Adrenal gland (tissue), 12 donors: Measurements from ENCODE around the gene RPRML. TPM values are rescaled to one million over a fixed set of nuclear protein-coding genes. Genes with fewer than 3 reads are reported as not detected.

ENCODE experiments used
- DNase-seq, 7 donors: peaks; one replicate each; pipeline ENCODE4 v3.0.0-alpha.2; 2019 to 2020
- H3K27ac ChIP-seq, 5 donors: fragments of 200-600 bp; sonication (generic) in 4 of 5; 1 replicate in 3 of 5; 2 replicates in 2 of 5; pipeline versions ENCODE4 v1.5.1 to v1.8.0; 2016 to 2020; ENCODE audit warnings: mild to moderate bottlenecking in 1 of 5
- H3K27me3 ChIP-seq: fragments of 200-600 bp; 2 replicates; pipeline ENCODE4 v1.8.0; 2021
- H3K36me3 ChIP-seq, 2 donors: fragments of 200-600 bp; replicated peaks in 1 of 2; 1 replicate in 1 of 2; 2 replicates in 1 of 2; pipeline versions ENCODE4 v1.5.1 to v1.8.0; 2018 to 2022
- H3K4me1 ChIP-seq, 2 donors: fragments of 200-600 bp; replicated peaks in 1 of 2; 1 replicate in 1 of 2; 2 replicates in 1 of 2; pipeline versions ENCODE4 v1.5.1 to v1.8.0; 2018 to 2021
- H3K4me3 ChIP-seq, 4 donors: fragments of 200-600 bp; sonication (generic) in 3 of 4; one replicate each; pipeline ENCODE4 v1.5.1; 2016 to 2018
- H3K9me3 ChIP-seq, 3 donors: fragments of 200-600 bp; sonication (generic) in 1 of 3; replicated peaks in 1 of 3; 1 replicate in 2 of 3; 2 replicates in 1 of 3; pipeline versions ENCODE4 v1.5.1 to v1.8.0; 2016 to 2021
- POLR2A ChIP-seq, 2 donors: fragments of 450-650 bp; IDR thresholded peaks; one replicate each; pipeline ENCODE4 v1.6.1; 2017; ENCODE audit warnings: antibody characterized with exemption in 2 of 2, mild to moderate bottlenecking in 2 of 2, moderate library complexity in 1 of 2
- WGBS, 4 donors: extraction: QIAGEN DNeasy Blood & Tissue Kit in 2 of 4; methylation state at CpG; one replicate each; pipeline versions ENCODE4 v1.1.5 to v1.1.7; 2013 to 2017; 5-methylcytosine and 5-hydroxymethylcytosine counted together
- intact Hi-C, 2 donors: fragments of 100-400 bp; cut with DNase I; formaldehyde crosslinking; loops; one replicate each; pipeline versions ENCODE4 v1.14.1 to v1.15.0; 2022 to 2023
- polyA plus RNA-seq, 3 donors: library from polyadenylated mRNA; stranded (reverse); fragments of 200-250 nt in 2 of 3; fragments of 350-450 nt in 1 of 3; fragmentation: Illumina TruSeq in 1 of 3; extraction: RNeasy Lipid Tissue Mini Kit (QIAGEN cat#74804) in 1 of 3; gene quantifications; one replicate each; pipeline ENCODE4 v1.2.3, GENCODE V29; 2013 to 2014
- total RNA-seq, 9 donors: library from RNA; depleted of rRNA in 4 of 9; stranded (reverse); fragments of >200 nt in 4 of 9; fragments of 120-200 nt in 1 of 9; fragmentation: NEBNext Ultra II Directional in 1 of 9; extraction: Animal tissue kit (Norgen Biotek cat#: 25700) in 1 of 9; gene quantifications; one replicate each; pipeline versions ENCODE4 v1.1.0 to v1.2.4, GENCODE V29; 2013 to 2023
- TF ChIP-seq, protein P1 (sequence below), 6 experiments: fragments of 450-650 bp in 4 of 6; fragments of 200-600 bp in 2 of 6; sonication (generic) in 1 of 6; IDR thresholded peaks; 1 replicate in 5 of 6; 2 replicates in 1 of 6; pipeline versions ENCODE4 v1.5.1 to v1.8.0; 2016 to 2021; ENCODE audit warnings: antibody characterized with exemption in 6 of 6, mild to moderate bottlenecking in 2 of 6, moderate library complexity in 1 of 6
- donor health status: healthy with polysubstance abuse.
- donor health status: Bipolar disorder and iron deficiency.
- donor health status: DM: yes; HTN: yes; CAD: no.
- donor health status: DM: no; HTN: no; CAD: no.
- donor health status: DM: no; HTN: no; CAD: no.
- donor health status: DM: yes; HTN: yes; CAD: no.

RPRML gene
- total and polyA plus RNA-seq, 12 donors: 0.07 TPM; not detected in 11

DNA sequence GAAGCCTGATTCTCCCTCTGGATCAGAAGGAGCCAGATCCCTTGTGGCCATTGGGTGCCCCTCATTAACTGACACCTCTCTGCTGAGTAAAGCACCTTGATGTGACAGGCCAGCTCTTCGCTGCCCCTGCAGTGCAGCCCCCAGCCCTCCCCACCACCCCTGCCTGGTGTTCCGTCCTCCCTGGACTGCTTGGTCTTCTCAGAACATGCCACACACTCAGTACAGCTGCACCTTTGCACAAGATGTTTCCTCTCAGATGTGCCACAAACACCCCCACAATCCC, 35.9 kb downstream of the RPRML start:
- Histone ChIP-seq H3K9me3 (no peaks in the 10 kb centered on the region), H3K4me1 (peaks cover 14 to 15% of the 10 kb centered on the region in 2 donors), H3K27ac (no peak overlapping the region), H3K4me3 (no peak overlapping the region), H3K36me3 (peaks cover 0 to 26% of the 10 kb centered on the region in 2 donors), H3K27me3 (no peaks in the 10 kb centered on the region)
- TF ChIP-seq, protein P1, sequence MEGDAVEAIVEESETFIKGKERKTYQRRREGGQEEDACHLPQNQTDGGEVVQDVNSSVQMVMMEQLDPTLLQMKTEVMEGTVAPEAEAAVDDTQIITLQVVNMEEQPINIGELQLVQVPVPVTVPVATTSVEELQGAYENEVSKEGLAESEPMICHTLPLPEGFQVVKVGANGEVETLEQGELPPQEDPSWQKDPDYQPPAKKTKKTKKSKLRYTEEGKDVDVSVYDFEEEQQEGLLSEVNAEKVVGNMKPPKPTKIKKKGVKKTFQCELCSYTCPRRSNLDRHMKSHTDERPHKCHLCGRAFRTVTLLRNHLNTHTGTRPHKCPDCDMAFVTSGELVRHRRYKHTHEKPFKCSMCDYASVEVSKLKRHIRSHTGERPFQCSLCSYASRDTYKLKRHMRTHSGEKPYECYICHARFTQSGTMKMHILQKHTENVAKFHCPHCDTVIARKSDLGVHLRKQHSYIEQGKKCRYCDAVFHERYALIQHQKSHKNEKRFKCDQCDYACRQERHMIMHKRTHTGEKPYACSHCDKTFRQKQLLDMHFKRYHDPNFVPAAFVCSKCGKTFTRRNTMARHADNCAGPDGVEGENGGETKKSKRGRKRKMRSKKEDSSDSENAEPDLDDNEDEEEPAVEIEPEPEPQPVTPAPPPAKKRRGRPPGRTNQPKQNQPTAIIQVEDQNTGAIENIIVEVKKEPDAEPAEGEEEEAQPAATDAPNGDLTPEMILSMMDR (IDR thresholded peaks at IDR 0.05): no peak
- no peak for TF ChIP-seq POLR2A (IDR thresholded peaks at IDR 0.05)
- 66 to 100% (median 73%) methylated on average over 1 to 2 of the region's 2 CpGs for WGBS, 4 donors
- no peak for DNase-seq
- intact Hi-C loops: loop anchor here (5.0 to 10.0 kb wide), 2 partner anchors 91 to 372 kb away; partner anchors contain the start of gene WNT9B (in 1 of the 2)

DNA sequence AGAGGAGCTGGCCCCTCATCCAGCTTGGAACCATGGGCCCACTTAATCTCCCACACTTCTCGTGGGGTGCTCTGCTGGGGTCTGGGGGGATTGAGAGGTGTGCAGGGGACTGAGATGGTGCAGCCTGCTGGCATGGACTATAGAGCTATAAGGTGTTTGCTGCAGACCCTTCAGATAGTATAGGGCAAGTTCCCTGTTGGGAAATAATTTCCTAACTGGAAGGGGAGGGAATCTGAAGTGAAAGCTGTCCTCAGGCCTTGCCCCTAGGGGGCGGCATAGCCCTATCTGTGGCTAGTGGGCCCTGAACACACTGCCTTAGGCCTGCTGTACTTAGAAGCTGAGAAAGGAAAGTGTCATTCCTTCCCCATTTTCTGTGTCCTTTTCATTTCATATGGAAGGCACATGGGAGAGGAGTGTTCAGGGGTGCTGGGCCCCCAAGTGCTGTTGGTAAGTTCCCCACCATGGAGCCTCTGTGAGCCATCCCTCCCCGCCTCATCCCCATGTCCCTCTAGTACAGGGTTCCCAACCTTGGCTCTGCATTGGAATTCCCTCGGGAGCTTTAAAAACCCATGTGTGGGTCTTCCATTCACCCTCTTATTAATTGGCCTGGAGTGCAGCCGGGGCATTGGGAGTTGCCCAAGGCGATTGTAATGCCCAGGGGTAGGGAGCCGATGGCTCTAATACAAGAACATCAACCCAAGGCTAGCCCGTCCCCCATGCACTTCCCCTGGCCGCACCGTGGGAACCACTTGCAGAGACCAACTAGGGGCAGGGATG, 36.4 kb downstream of the RPRML start:
- Histone ChIP-seq H3K27ac (no peak overlapping the region), H3K9me3 (no peaks in the 10 kb centered on the region), H3K27me3 (no peaks in the 10 kb centered on the region), H3K36me3 (peaks cover 0 to 31% of the 10 kb centered on the region in 2 donors), H3K4me1 (peaks cover 14 to 15% of the 10 kb centered on the region in 2 donors), H3K4me3 (no peak overlapping the region)
- 61 to 76% (median 68%) methylated on average over 9 to 10 of the region's 10 CpGs for WGBS, 4 donors
- TF ChIP-seq POLR2A (IDR thresholded peaks at IDR 0.05): no peak
- TF ChIP-seq, protein P1 (IDR thresholded peaks at IDR 0.05): peak; percentile 48 to 77 (median 61)
- peak; percentile 49 to 83 (median 70) for DNase-seq
- intact Hi-C loops: loop anchor here (5.0 to 10.0 kb wide), 2 partner anchors 90 to 372 kb away; partner anchors contain the start of gene WNT9B (in 1 of the 2)

DNA sequence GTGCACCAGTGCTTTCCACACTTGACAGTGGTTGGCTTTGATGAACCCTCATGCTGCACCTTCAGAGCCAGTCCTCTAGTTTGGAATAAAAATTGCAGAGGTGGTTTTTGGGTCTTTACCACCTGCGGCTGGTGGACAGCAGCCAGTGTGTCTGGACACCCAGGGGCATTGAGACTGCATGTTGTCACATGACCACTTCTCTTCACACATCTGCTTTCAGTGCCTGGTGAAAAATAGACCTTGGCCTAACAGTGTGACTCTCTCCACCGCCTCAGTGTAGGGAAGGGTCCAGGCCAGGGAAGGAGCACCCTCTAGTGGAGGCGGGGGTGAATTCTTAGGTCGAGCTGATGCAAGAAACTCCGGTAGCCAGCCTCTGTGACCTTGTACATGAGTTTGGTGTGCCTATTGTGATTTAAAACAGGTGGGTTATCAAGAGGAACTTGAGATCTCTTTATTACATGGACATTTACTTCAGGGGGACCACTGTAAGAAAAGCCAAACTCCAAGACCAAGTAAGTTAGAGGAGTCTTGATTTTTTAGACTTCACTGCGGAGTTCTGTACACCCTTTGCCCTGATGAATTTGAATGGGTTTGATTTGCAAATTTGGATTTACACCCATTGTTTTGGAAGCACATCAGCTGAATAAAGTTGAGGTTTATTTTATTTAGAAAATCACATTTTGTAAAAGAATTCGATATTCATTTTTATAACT, 38.2 kb downstream of the RPRML start:
- Histone ChIP-seq H3K36me3 (peaks cover 0 to 48% of the 10 kb centered on the region in 2 donors), H3K27me3 (no peaks in the 10 kb centered on the region), H3K4me3 (no peak overlapping the region), H3K9me3 (no peaks in the 10 kb centered on the region), H3K4me1 (peaks cover 14 to 15% of the 10 kb centered on the region in 2 donors), H3K27ac (no peak overlapping the region)
- 34 to 37% (median 36%) methylated on average over 7 of the region's 7 CpGs for WGBS, 4 donors
- TF ChIP-seq, protein P1 (IDR thresholded peaks at IDR 0.05): peak; percentile 77 to 87 (median 80)
- TF ChIP-seq POLR2A (IDR thresholded peaks at IDR 0.05): no peak
- intact Hi-C loops: loop anchor here (5.0 to 10.0 kb wide), 2 partner anchors 89 to 374 kb away; partner anchors contain the start of gene WNT9B (in 1 of the 2)
- DNase-seq: peak; percentile 78 to 92 (median 86)

DNA sequence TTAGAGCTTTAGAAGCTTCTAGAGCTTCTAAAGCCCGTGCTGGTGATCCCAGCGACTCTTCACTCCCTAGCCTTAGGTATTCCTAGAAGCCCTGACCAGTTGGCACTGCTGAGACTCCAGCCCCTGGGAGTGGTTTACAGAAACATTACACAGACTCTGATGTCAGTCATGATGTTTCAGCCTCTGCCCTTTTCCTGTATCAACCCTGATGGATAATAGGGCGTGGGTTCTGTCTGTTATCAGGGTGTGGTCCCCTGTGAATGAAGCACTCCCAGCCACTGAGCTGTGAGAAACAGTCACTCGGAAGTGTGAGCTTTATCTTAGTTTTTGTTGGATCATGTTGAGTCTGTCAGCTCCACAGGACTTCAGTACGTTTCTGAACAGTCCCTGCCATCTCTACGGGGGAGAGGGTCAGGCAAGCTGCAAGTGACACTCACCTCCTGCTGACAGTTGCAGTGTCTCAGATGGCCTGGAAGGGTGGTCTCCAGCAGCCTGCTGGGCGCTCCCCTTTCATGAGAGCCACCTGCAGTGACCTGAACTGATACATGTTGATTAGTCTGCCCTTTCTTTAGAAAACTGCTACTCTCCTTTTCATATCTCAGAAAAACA, 43.3 kb downstream of the RPRML start:
- DNase-seq: no peak
- TF ChIP-seq, protein P1 (IDR thresholded peaks at IDR 0.05): no peak
- TF ChIP-seq POLR2A (IDR thresholded peaks at IDR 0.05): no peak
- Histone ChIP-seq H3K9me3 (no peaks in the 10 kb centered on the region), H3K27ac (no peak overlapping the region), H3K36me3 (peaks cover 0 to 98% of the 10 kb centered on the region in 2 donors), H3K4me1 (no peaks in the 10 kb centered on the region), H3K27me3 (no peaks in the 10 kb centered on the region), H3K4me3 (no peak overlapping the region)
- intact Hi-C loops: loop anchor here in 1 of 2 donors (2.0 kb wide), 1 partner anchor 93 kb away; no protein-coding TSS in a partner anchor
- WGBS, 4 donors: 72 to 83% (median 76%) methylated on average over 7 of the region's 7 CpGs
